K562 (cell line): Measurements from ENCODE around the gene CSH1. TPM values are rescaled to one million over a fixed set of nuclear protein-coding genes. Genes with fewer than 3 reads are reported as not detected.
A peak's percentile ranks its signal among the peaks of the same experiment; 100 is the strongest.

Source experiments
- ATAC-seq: fragments of 200-7000 bp; cut with Tn5 transposase; 3 replicates; pipeline ENCODE4 v1.9.1; 2020; ENCODE audit warnings: moderate library complexity
- BruUV-seq: library from RNA; stranded (reverse); fragments of 400-500 nt; replicated peaks from 2 replicates; lab custom pipeline; 2021; lab: Mats Ljungman, UMichigan
- CTCF ChIA-PET: fragments of 300-600 bp; formaldehyde crosslinking; extraction: SDS; loops from one replicate; lab custom pipeline; 2021; ENCODE audit warnings: low intra/inter-chr PET ratio; lab: Yijun Ruan, JAX
- POLR2A ChIA-PET: fragments of 300-600, 350-650 bp; sonication (Branson Sonifier 250); formaldehyde crosslinking; extraction: SDS; loops from one replicate; lab custom pipeline; 2021; ENCODE audit warnings: antibody characterized with exemption, inconsistent platforms; lab: Yijun Ruan, JAX
- DNase-seq, 4 experiments: peaks; one replicate each; pipeline versions ENCODE4 v3.0.0 to v3.0.0-alpha.2; 2011 to 2018; ENCODE audit warnings: low spot score in 3 of 4, mixed read lengths in 3 of 4; ENCODE audit errors: extremely low read depth in 1 of 4
- FAIRE-seq: peaks from 2 replicates; lab custom pipeline; 2011; peaks lifted over from hg19 to GRCh38; lab: Jason Lieb, UNC
- H2AFZ ChIP-seq: 2 replicates; pipeline ENCODE4 v1.6.0; 2011; ENCODE audit warnings: low read depth, low read length, control low read depth, inconsistent platforms
- H3K27ac ChIP-seq: fragments of 200-600 bp; 3 replicates; pipeline ENCODE4 v1.8.0; 2011; ENCODE audit warnings: low read depth, mild to moderate bottlenecking, control low read depth, inconsistent platforms, low read length, moderate library complexity, mixed read lengths; ENCODE audit errors: extremely low read depth
- H3K27me3 ChIP-seq, 2 experiments: fragments of 300-600 bp in 1 of 2; 2 replicates in 1 of 2; 3 replicates in 1 of 2; pipeline versions ENCODE4 v1.6.0 to v1.8.0; 2011; ENCODE audit warnings: inconsistent platforms in 2 of 2, low read length in 2 of 2, mild to moderate bottlenecking in 1 of 2, mixed read lengths in 1 of 2, moderate library complexity in 1 of 2; ENCODE audit not compliant: control insufficient read depth in 2 of 2, insufficient read depth in 2 of 2
- H3K36me3 ChIP-seq: fragments of 300-600 bp; 3 replicates; pipeline ENCODE4 v1.8.0; 2011; ENCODE audit warnings: mild to moderate bottlenecking, low read length, inconsistent platforms; ENCODE audit not compliant: control insufficient read depth, insufficient read depth
- H3K4me1 ChIP-seq, 2 experiments: fragments of 200-600 bp in 1 of 2; replicated peaks in 1 of 2; 2 replicates in 1 of 2; 3 replicates in 1 of 2; pipeline versions ENCODE4 v1.5.1 to v1.8.0; 2011; ENCODE audit warnings: inconsistent platforms in 2 of 2, low read length in 2 of 2, mild to moderate bottlenecking in 1 of 2, mixed read lengths in 1 of 2, moderate library complexity in 1 of 2; ENCODE audit not compliant: control insufficient read depth in 2 of 2, insufficient read depth in 2 of 2
- H3K4me2 ChIP-seq: 2 replicates; pipeline ENCODE4 v1.6.1; 2011; ENCODE audit warnings: low read length, control low read depth, inconsistent platforms, mixed read lengths; ENCODE audit not compliant: insufficient read depth
- H3K4me3 ChIP-seq: fragments of 200-600 bp; sonication (generic), shearing (Covaris generic); 2 replicates; pipeline ENCODE4 v1.5.1; 2016; ENCODE audit warnings: control low read depth, inconsistent platforms
- H3K79me2 ChIP-seq: fragments of 200-600 bp; 3 replicates; pipeline ENCODE4 v1.8.0; 2011; ENCODE audit warnings: low read length, inconsistent platforms; ENCODE audit not compliant: control insufficient read depth, insufficient read depth
- H3K9ac ChIP-seq, 2 experiments: 2 replicates each; pipeline versions ENCODE4 v1.6.0 to v1.6.1; 2011; ENCODE audit warnings: low read depth in 2 of 2, low read length in 2 of 2, control low read depth in 1 of 2, inconsistent platforms in 1 of 2, mild to moderate bottlenecking in 1 of 2, mixed read lengths in 1 of 2; ENCODE audit not compliant: insufficient read depth in 1 of 2
- H3K9me1 ChIP-seq: one replicate; pipeline ENCODE4 v1.6.0; 2011; ENCODE audit warnings: inconsistent platforms, mild to moderate bottlenecking, low read length, moderate library complexity; ENCODE audit not compliant: control insufficient read depth, insufficient read depth
- H3K9me3 ChIP-seq: replicated peaks from 2 replicates; pipeline ENCODE4 v1.5.1; 2011; ENCODE audit warnings: low read depth, low read length, inconsistent platforms; ENCODE audit not compliant: control insufficient read depth, insufficient read depth
- H4K20me1 ChIP-seq: replicated peaks from 2 replicates; pipeline ENCODE4 v1.6.1; 2011; ENCODE audit warnings: low read length, inconsistent platforms, mixed read lengths; ENCODE audit not compliant: control insufficient read depth, insufficient read depth
- CHD2 ChIP-seq: IDR thresholded peaks from 2 replicates; pipeline ENCODE4 v1.6.1; 2011; ENCODE audit warnings: low read depth, low read length
- ELF2 ChIP-seq: fragments of 250-450 bp; sonication (Bioruptor Pico); IDR thresholded peaks from 2 replicates; pipeline ENCODE4 v1.5.0; 2021; ENCODE audit warnings: mild to moderate bottlenecking
- FUS ChIP-seq: fragments of 200-400 bp; formaldehyde crosslinking; optimal IDR thresholded peaks from 2 replicates; pipeline ENCODE3; 2017; ENCODE audit warnings: low read depth, low read length
- KDM2B ChIP-seq: fragments of 250-450 bp; sonication (Bioruptor Pico); IDR thresholded peaks from 2 replicates; pipeline ENCODE4 v1.8.0; 2021; ENCODE audit warnings: mild to moderate bottlenecking, moderate library complexity
- NCOA4 ChIP-seq: fragments of 450-650 bp; IDR thresholded peaks from 2 replicates; pipeline ENCODE4 v1.6.1; 2018; ENCODE audit warnings: mild to moderate bottlenecking; ENCODE audit not compliant: partially characterized antibody
- PRMT5 ChIP-seq: sonication (generic); formaldehyde crosslinking; IDR thresholded peaks from 2 replicates; pipeline ENCODE4 v1.5.0; 2020; ENCODE audit warnings: missing genetic modification reagents
- PTBP1 ChIP-seq: fragments of 200-400 bp; formaldehyde crosslinking; IDR thresholded peaks from 2 replicates; pipeline ENCODE4 v1.6.1; 2017; ENCODE audit warnings: low read depth, low read length
- STAT5A ChIP-seq: IDR thresholded peaks from 2 replicates; pipeline ENCODE4 v1.6.1; 2012; ENCODE audit warnings: low read length, inconsistent platforms, borderline replicate concordance
- ZFPM2 ChIP-seq: fragments of 250-450 bp; sonication (Bioruptor Pico); IDR thresholded peaks from 2 replicates; pipeline ENCODE4 v1.5.1; 2022; ENCODE audit warnings: mild to moderate bottlenecking
- ZNF584 ChIP-seq: fragments of 200-800 bp; sonication (Bioruptor generic); IDR thresholded peaks from 2 replicates; pipeline ENCODE4 v1.6.1; 2016; ENCODE audit warnings: low read depth, mild to moderate bottlenecking, missing genetic modification characterization, missing compliant biosample characterization
- ZNF766 ChIP-seq: fragments of 200-800 bp; sonication (Bioruptor generic); conservative IDR thresholded peaks from 2 replicates; pipeline ENCODE4 v1.6.1; 2016; ENCODE audit warnings: missing genetic modification characterization, missing compliant biosample characterization
- ZNF77 ChIP-seq: fragments of 250-450 bp; sonication (Bioruptor Pico); IDR thresholded peaks from 2 replicates; pipeline ENCODE4 v1.5.0; 2020
- ZNF830 ChIP-seq: fragments of 250-450 bp; sonication (Bioruptor Pico); IDR thresholded peaks from 2 replicates; pipeline ENCODE4 v1.5.0; 2021; ENCODE audit warnings: mild to moderate bottlenecking
- WGBS: fragments of 100-300 bp; shearing (Covaris generic); methylation state at CpG from one replicate; pipeline ENCODE4 v1.1.6; 2016; ENCODE audit warnings: low coverage, mixed read lengths; ENCODE audit not compliant: insufficient coverage; ENCODE audit errors: missing lambda C conversion rate; 5-methylcytosine and 5-hydroxymethylcytosine counted together
- in situ Hi-C: fragments of 300-500 bp; cut with MboI; formaldehyde crosslinking; loops from 4 replicates; pipeline ENCODE4 v1.15.0; 2018; ENCODE audit warnings: inconsistent platforms, mixed read lengths
- intact Hi-C: fragments of 100-400 bp; cut with micrococcal nuclease; formaldehyde crosslinking; loops from 2 replicates; pipeline ENCODE4 v1.14.2; 2022
- polyA plus RNA-seq, 8 experiments: library from polyadenylated mRNA; depleted of rRNA in 4 of 8; stranded (reverse) in 5 of 8; unstranded in 3 of 8; fragments of >200 nt; fragmentation: Nextera tagmentation in 2 of 8; fragmentation: Illumina TruSeq in 1 of 8; extraction: Ambion mirVana in 2 of 8; extraction: Trizol in 1 of 8; gene quantifications; 2 replicates each; pipeline versions ENCODE4 v1.2.1 to v1.2.3, GENCODE V29; 2011 to 2014; ENCODE audit warnings: inconsistent platforms in 1 of 8, missing spikeins in 1 of 8
- total RNA-seq, 7 experiments: library from RNA; depleted of rRNA in 6 of 7; stranded (reverse); fragments of >200 nt in 6 of 7; fragmentation: Illumina TruSeq in 2 of 7; extraction: Trizol in 2 of 7; gene quantifications; 2 replicates each; pipeline versions ENCODE4 v1.2.1 to v1.2.3, GENCODE V29; 2011 to 2021; ENCODE audit warnings: low replicate concordance in 1 of 7
- TF ChIP-seq, protein P1 (sequence below): sonication (generic); formaldehyde crosslinking; IDR thresholded peaks from 2 replicates; pipeline ENCODE4 v1.8.1; 2023; ENCODE audit warnings: mild to moderate bottlenecking, missing genetic modification reagents
- TF ChIP-seq, protein P2 (sequence below): fragments of 250-450 bp; sonication (Bioruptor Pico); IDR thresholded peaks from 2 replicates; pipeline ENCODE4 v1.4.0; 2020; ENCODE audit warnings: mild to moderate bottlenecking, moderate library complexity

The CSH1 gene
- total and polyA plus RNA-seq, 9 of the 15 experiments (the other 6 are each of a cell fraction or from before 2014, with no cell fraction given) = not detected

DNA sequence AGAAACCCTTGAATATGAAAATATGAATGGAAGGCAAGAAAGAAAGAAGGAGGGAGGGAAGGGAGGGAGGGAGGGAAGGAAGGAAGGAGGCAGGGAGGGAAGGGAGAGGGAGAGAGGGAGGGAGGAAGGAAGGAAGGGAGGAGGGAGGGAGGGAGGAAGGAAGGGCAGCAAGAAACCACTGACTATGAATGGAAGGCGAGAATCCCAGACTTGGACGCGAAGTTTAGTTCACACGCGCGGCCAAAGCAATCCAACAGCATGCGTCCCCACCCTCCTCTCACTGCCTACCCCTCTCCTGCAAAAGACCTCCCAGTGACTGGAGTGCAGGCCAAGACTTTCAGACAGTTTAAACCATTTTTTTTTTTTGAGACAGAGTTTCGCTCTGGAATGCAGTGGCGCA is 46.0 kb downstream of the CSH1 start (continued):
- TF ChIP-seq, protein P1, sequence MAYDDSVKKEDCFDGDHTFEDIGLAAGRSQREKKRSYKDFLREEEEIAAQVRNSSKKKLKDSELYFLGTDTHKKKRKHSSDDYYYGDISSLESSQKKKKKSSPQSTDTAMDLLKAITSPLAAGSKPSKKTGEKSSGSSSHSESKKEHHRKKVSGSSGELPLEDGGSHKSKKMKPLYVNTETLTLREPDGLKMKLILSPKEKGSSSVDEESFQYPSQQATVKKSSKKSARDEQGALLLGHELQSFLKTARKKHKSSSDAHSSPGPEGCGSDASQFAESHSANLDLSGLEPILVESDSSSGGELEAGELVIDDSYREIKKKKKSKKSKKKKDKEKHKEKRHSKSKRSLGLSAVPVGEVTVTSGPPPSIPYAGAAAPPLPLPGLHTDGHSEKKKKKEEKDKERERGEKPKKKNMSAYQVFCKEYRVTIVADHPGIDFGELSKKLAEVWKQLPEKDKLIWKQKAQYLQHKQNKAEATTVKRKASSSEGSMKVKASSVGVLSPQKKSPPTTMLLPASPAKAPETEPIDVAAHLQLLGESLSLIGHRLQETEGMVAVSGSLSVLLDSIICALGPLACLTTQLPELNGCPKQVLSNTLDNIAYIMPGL (CRISPR knock-in tag) = no peak
- peak; percentile 80 for TF ChIP-seq ZNF766 (CRISPR knock-in tag)

DNA sequence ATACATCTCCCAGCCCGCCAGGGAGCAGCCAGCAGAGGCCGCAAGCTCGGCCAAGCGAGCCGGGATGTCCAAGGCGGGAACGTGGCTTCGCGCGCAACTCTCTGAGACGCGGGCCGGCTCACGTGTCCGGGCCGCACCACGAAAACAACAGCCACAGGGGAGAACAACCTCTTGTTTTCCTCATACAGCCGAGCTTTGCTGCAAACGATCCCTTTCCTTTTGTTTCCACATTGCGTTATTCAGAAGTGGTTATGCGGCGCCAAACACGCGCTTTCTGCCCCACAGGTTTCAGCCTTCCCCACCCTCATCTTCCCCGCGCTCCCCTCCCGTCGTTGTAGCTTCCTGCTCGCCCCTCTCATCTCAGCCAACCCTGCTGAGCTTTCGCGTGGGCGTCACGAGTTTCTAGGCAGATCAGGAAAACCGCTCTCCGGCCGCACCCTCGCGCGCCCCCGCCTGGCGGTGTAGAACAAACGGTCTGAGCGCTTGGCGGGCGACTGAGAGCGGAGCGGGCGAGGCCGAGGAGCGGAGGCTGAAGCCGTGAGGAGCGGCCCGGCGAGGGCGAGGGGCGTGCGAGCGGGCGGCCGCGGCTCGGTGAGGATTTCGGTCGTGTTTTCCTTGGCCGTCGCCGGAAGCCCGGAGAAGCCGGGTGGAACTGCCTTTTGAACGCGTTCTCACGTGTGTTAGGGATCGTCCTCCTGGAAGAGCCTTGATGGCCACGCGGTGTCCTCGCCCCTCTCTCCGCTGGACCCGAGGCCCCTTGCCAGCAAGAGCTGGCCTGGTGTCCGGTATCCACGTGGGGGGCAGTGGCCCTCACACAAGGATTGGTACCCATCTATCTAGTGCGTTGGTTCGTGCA is 47.3 kb downstream of the CSH1 start:
- Histone ChIP-seq H3K9me3 (peaks cover 2% of the 10 kb centered on the region; the same call in 1 of the 2 replicates), H3K9me1 (no peaks in the 10 kb centered on the region), H3K27ac (peak overlapping the region; percentile 99), H3K36me3 (peaks cover 5% of the 10 kb centered on the region; the same call in 1 of the 3 replicates), H2AFZ (peak overlapping the region; percentile 100), H3K79me2 (peaks cover 30% of the 10 kb centered on the region), H4K20me1 (no peaks in the 10 kb centered on the region), H3K9ac (peak overlapping the region; percentile 91 to 95), H3K27me3 (no peaks in the 10 kb centered on the region), H3K4me1 (peaks cover 22 to 26% of the 10 kb centered on the region in 2 experiments; a peak in 4 of 5 replicates), H3K4me3 (peak overlapping the region; percentile 40), H3K4me2 (peak overlapping the region; percentile 86)
- POLR2A ChIA-PET = interaction anchor here (0.6 to 1.7 kb wide), 9 partner anchors 9 to 76 kb away, joined by 3 to 10 read pairs (median 6); partner anchors contain the start of genes CCDC47 and PSMC5
- TSS peak; percentile 69 for BruUV-seq
- FAIRE-seq (peak; percentile 89), ATAC-seq (peak; percentile 93), DNase-seq (peak; percentile 92 to 99 (median 96))
- in situ Hi-C loops (loop anchor here (25.0 kb wide), 1 partner anchor 412 kb away; the partner anchor contains the start of gene CYB561), intact Hi-C loops (loop anchor here (10.0 kb wide), 2 partner anchors 224 to 414 kb away; partner anchors contain the start of gene MAP3K3)
- under 1% methylated on average over 50 of the region's 82 CpGs for WGBS
- CTCF ChIA-PET = interaction anchor here (0.6 kb wide), 1 partner anchor 1371 kb away, joined by 3 read pairs; no protein-coding TSS in a partner anchor
- TF ChIP-seq STAT5A = peak; percentile 27; the same call in 1 of the 2 replicates
- peak; percentile 87 for TF ChIP-seq CHD2
- TF ChIP-seq NCOA4 = no peak
- peak; percentile 65; the same call in 1 of the 2 replicates for TF ChIP-seq KDM2B (CRISPR knock-in tag)
- peak; percentile 55; the same call in 1 of the 2 replicates for TF ChIP-seq ZNF830 (CRISPR knock-in tag)
- peak; percentile 18 for TF ChIP-seq FUS
- TF ChIP-seq ELF2 (CRISPR knock-in tag) = peak; percentile 83
- no peak for TF ChIP-seq PRMT5 (CRISPR knock-in tag)
- TF ChIP-seq ZFPM2 (CRISPR knock-in tag) = no peak
- TF ChIP-seq, protein P2, sequence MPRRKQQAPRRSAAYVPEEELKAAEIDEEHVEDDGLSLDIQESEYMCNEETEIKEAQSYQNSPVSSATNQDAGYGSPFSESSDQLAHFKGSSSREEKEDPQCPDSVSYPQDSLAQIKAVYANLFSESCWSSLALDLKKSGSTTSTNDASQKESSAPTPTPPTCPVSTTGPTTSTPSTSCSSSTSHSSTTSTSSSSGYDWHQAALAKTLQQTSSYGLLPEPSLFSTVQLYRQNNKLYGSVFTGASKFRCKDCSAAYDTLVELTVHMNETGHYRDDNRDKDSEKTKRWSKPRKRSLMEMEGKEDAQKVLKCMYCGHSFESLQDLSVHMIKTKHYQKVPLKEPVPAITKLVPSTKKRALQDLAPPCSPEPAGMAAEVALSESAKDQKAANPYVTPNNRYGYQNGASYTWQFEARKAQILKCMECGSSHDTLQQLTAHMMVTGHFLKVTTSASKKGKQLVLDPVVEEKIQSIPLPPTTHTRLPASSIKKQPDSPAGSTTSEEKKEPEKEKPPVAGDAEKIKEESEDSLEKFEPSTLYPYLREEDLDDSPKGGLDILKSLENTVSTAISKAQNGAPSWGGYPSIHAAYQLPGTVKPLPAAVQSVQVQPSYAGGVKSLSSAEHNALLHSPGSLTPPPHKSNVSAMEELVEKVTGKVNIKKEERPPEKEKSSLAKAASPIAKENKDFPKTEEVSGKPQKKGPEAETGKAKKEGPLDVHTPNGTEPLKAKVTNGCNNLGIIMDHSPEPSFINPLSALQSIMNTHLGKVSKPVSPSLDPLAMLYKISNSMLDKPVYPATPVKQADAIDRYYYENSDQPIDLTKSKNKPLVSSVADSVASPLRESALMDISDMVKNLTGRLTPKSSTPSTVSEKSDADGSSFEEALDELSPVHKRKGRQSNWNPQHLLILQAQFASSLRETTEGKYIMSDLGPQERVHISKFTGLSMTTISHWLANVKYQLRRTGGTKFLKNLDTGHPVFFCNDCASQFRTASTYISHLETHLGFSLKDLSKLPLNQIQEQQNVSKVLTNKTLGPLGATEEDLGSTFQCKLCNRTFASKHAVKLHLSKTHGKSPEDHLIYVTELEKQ (CRISPR knock-in tag) = peak; percentile 75
- peak; percentile 84 for TF ChIP-seq ZNF584 (CRISPR knock-in tag)
- peak; percentile 68; the same call in 1 of the 2 replicates for TF ChIP-seq PTBP1
- TF ChIP-seq ZNF77 = no peak
